Fibroblast of mammary gland (primary cell): Measurements from ENCODE around the gene BIRC3.

ENCODE experiments used
- DNase-seq: peaks from one replicate; pipeline ENCODE4 v3.0.0-alpha.2; 2010; ENCODE audit warnings: low read depth
- H3K4me3 ChIP-seq: 2 replicates; pipeline ENCODE4 v1.5.1; 2011; ENCODE audit warnings: low read depth, mild to moderate bottlenecking, low read length, moderate library complexity; ENCODE audit not compliant: control insufficient read depth
- TF ChIP-seq, protein P1 (sequence below): conservative IDR thresholded peaks from 2 replicates; pipeline ENCODE4 v1.5.1; 2011; ENCODE audit warnings: low read depth, low read length, inconsistent platforms; ENCODE audit not compliant: control insufficient read depth, insufficient read depth

Gene BIRC3

DNA sequence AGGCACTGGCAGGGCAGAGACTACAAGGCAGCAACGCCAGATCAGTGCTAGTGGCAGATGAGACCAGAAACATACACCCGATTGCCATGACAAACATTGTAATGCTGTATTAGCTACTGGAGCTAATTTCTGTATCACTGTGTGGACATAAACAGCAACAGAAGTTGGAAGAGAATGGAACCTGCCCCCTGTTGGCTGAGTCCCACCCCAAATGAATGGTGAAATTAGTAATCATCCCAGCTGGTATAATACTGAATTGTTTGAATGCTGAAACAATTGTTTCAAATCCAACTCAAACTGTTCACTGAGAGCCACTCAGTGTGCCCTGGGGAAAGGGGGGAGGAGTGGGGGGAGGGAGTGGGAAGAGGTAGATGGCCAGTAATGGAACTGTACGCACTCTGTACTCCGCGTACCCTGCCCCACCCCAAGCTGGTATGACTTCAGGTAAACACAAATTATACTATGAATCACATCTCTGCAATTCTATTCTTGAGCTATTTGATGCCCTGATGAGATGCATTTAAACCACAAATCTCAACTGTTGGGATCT lies 11.2 kb upstream of the BIRC3 start:
- no peak for DNase-seq
- TF ChIP-seq, protein P1, sequence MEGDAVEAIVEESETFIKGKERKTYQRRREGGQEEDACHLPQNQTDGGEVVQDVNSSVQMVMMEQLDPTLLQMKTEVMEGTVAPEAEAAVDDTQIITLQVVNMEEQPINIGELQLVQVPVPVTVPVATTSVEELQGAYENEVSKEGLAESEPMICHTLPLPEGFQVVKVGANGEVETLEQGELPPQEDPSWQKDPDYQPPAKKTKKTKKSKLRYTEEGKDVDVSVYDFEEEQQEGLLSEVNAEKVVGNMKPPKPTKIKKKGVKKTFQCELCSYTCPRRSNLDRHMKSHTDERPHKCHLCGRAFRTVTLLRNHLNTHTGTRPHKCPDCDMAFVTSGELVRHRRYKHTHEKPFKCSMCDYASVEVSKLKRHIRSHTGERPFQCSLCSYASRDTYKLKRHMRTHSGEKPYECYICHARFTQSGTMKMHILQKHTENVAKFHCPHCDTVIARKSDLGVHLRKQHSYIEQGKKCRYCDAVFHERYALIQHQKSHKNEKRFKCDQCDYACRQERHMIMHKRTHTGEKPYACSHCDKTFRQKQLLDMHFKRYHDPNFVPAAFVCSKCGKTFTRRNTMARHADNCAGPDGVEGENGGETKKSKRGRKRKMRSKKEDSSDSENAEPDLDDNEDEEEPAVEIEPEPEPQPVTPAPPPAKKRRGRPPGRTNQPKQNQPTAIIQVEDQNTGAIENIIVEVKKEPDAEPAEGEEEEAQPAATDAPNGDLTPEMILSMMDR = no peak
- H3K4me3 ChIP-seq = no peak overlapping the region

DNA sequence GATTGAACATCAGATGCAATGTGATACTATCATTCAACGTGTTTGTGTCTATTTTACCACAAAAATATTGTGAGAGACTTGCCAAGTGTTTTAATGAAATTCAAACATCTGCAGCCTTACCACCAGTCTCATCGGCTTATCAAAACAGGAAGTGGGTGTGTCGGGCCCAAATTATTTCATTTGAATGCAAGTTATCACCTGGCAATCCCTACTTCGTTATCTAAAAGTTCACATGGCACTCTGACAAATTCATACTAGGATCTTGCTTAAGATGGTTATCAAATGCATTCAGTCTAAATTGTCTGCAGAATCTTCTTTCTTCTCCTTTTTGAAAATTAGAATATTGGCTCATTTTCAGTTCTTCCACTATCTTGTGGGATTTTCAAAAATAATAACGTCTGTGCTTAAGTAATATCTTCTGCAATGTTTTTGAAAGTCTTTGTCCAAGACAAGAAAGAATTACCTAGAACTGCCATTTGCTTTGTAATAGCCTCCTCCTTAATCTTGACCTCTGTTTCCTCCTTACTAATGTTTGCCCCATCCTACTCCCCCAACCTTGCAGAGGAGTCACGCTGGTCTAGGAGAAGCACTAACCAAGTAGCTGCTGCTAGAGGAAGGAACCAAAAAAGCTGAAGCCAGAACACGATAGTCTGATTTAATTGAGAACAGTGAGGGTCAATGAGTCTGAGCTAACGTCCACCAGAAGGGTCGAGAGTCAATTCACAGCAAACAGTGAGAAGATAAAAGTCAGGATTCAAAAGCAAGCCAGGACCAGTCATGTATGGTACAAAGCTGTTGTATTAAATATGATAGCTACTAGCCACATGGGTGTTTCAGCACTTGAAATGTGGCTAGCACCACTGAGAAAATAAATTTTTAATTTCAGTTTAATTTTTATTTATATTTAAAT lies 10.2 kb upstream of the BIRC3 start:
- H3K4me3 ChIP-seq = no peak overlapping the region
- DNase-seq = no peak
- TF ChIP-seq, protein P1 = no peak

DNA sequence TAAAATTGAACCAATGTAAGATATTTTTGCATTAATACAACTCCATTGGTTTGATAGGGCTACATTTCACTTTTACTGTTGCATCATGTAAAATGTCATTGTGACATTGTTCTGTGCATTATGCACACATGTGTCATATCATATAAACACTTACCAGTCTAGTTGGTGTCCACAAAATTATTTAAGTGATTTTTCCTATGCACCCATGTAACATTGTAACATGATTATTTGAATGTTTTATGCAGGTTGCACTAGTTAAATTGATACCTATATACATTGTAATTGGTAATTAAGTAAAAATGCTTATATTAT lies 9.6 kb upstream of the BIRC3 start:
- TF ChIP-seq, protein P1 = no peak

DNA sequence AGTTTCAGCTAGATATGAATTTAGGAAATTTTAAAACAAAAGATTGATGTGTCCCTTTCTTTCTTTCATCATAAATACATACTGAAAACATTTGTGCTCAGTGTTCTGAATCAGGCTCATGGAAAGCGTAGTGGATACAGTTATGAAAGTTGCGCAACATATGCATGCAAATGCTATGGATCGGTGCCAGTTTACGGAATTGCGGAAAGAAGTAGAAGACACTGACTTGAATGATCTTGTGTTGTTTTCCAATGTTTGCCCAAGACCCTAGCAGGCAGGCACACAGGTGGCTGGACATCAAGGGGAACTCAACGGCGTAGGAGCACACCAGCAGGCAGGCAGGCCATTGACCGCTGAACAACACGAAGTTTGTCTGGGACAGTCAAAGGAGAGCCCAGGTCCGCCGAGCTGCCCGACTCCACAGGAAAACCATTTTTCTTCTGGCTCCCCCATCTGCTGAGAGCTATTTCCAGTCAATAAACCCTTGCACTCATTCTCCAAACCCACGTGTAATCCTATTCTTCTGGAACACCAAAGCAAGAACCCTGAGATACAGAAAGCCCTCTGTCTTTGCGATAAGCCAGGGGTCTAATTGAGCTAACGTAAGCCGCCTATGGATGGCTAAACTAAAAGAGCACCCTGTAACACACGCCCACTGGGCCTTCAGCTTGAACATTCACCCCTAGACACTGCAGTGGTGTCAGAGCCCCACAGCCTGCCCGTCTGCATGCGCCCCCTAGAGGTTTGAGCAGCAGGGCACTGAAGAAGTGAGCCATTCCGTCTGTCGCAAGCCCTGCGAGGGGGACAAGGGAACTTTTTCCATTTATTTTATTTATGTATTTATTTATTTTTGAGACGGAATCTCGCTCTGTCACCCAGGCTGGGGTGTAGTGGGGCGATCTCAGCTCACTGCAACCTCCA lies 7.4 kb upstream of the BIRC3 start:
- H3K4me3 ChIP-seq = no peak overlapping the region
- TF ChIP-seq, protein P1 = no peak
- DNase-seq = peak; percentile 15

More for the DNA sequence above, 9.6 kb upstream of the BIRC3 start:
- no peak overlapping the region for H3K4me3 ChIP-seq
- DNase-seq = no peak

DNA sequence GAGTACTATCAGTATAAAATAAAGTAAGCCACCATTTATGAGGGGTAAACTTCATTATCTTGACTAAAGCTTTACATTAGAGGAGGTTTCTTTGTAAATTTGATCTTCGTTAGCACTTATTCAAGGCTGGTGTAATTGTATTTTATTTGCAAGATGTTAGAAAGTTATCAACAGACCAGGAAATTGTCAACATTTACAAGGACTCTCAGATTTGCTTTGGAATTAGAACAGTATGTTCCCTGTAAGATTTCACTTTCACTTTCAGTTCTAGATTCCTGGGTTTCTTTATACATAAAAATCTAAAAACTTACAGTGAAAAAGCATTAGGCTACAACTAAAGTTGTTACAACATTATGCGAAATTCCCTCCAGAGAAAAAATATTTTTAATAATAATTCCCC lies 4.6 kb upstream of the BIRC3 start:
- DNase-seq = peak; percentile 45
- TF ChIP-seq, protein P1 = no peak
- H3K4me3 ChIP-seq = peak overlapping the region; percentile 35

DNA sequence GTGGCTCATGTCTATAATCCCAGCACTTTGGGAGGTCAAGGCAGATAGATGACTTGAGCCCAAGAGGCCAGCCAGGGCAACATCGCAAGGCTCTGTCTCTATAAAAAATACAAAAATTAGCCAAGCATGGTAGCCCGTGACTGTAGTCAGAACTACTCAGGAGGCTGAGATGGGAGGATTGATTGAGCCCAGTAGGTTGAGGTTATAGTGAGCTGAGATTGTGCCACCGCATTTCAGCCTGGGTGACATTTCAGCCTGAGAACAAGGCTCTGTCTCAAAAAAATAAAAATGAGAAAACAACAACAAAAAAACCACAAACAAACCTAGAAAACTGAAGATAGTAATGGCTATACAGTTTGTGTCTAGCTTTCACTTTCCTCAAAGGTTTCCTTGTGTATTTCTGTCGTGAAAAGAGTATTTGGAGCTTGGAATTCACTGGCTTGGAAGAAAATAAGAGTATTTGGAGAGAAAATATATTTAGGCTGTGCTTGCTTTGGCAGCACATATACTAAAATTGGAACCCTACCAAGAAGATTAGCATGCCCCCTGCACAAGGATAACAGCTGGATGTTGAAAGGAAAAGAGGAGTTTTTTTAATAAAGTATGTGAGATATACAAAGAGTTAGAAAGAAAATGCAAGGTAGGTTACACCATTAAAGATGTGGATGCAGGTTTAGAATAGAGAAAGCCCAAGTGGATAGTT lies 3.9 kb upstream of the BIRC3 start:
- TF ChIP-seq, protein P1 = no peak
- H3K4me3 ChIP-seq = peak overlapping the region; percentile 35
- no peak for DNase-seq
